Skeletal muscle tissue (tissue), 4 donors: ENCODE data around the gene ACCSL. TPM values are rescaled to one million over a fixed set of nuclear protein-coding genes. Genes with fewer than 3 reads are reported as not detected.

ENCODE experiments used
- H3K27ac ChIP-seq: one replicate; pipeline ENCODE4 v1.7.0; 2013; ENCODE audit warnings: mild to moderate bottlenecking, low read depth, low read length, inconsistent platforms
- H3K27me3 ChIP-seq, 3 donors: one replicate each; pipeline ENCODE4 v1.7.0; 2013; ENCODE audit warnings: low read length in 3 of 3; ENCODE audit not compliant: control insufficient read depth in 3 of 3, insufficient read depth in 3 of 3
- H3K36me3 ChIP-seq, 3 donors: one replicate each; pipeline ENCODE4 v1.7.0; 2013; ENCODE audit warnings: low read length in 3 of 3; ENCODE audit not compliant: control insufficient read depth in 3 of 3, insufficient read depth in 3 of 3
- H3K4me1 ChIP-seq, 3 donors: one replicate each; pipeline ENCODE4 v1.7.0; 2013; ENCODE audit warnings: low read length in 3 of 3, mild to moderate bottlenecking in 3 of 3; ENCODE audit not compliant: control insufficient read depth in 3 of 3, insufficient read depth in 3 of 3
- H3K4me3 ChIP-seq, 3 donors: one replicate each; pipeline ENCODE4 v1.7.0; 2013; ENCODE audit warnings: low read length in 3 of 3
- H3K9ac ChIP-seq, 3 donors: one replicate each; pipeline ENCODE4 v1.7.0; 2013; ENCODE audit warnings: low read length in 3 of 3, mild to moderate bottlenecking in 3 of 3, moderate library complexity in 2 of 3, low read depth in 1 of 3
- H3K9me3 ChIP-seq, 3 donors: one replicate each; pipeline ENCODE4 v1.7.0; 2013; ENCODE audit warnings: low read length in 3 of 3; ENCODE audit not compliant: control insufficient read depth in 3 of 3
- total RNA-seq: library from RNA; depleted of rRNA; stranded (reverse); fragments of >200 nt; gene quantifications from one replicate; pipeline ENCODE4 v1.2.3, GENCODE V29; 2014
- donor health status: Osteomylitis.

The ACCSL gene
- total RNA-seq, 1 donor from 2014 or later: not detected

DNA sequence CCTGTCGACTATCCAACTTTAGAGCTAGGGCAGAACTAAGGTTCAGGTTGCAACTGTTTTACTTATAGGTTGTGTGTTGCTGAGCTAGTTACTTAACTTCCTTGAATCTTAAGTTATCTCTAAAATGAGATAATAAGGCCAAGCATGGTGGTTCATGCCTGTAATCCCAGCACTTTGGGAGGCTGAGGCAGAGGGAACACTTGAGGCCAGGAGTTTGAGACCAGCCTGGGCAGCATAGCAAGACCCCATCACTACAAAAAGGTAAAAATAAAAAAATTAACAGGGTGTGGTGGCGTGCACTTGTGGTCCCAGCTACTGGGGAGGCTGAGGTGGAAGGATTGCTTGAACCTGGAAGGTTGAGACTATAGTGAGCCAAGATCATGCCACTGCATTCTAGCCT, 20.4 kb downstream of the ACCSL start:
- Histone ChIP-seq H3K36me3 (peaks cover 7 to 15% (median 7%) of the 10 kb centered on the region in 3 donors), H3K4me1 (peaks cover 4 to 10% (median 6%) of the 10 kb centered on the region in 3 donors), H3K27ac (no peak overlapping the region), H3K4me3 (no peak overlapping the region), H3K9ac (no peak overlapping the region), H3K9me3 (no peaks in the 10 kb centered on the region), H3K27me3 (no peaks in the 10 kb centered on the region)

DNA sequence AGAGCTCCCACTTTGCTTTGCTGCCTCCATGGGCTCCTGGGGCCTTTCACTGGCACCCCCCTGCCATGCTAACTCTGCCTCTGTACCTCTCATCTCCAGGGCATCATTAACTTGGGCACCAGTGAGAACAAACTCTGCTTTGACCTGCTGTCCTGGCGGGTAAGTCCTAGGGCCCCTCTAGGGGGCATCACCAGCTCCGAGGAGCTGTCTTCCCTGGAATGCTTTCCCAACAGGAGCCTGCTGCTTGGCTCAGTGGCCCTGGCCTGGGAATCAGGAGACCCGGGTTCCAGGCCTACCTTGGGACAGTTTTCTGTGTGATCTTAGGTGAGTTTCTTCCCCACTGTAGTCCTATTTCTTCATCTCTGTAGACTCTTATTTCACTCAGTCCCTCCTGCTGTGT, 23.4 kb downstream of the ACCSL start:
- Histone ChIP-seq H3K27me3 (no peaks in the 10 kb centered on the region), H3K4me3 (no peak overlapping the region), H3K27ac (no peak overlapping the region), H3K9me3 (no peaks in the 10 kb centered on the region), H3K9ac (no peak overlapping the region), H3K36me3 (peaks cover 20 to 34% (median 23%) of the 10 kb centered on the region in 3 donors), H3K4me1 (peaks cover 4 to 7% (median 4%) of the 10 kb centered on the region in 3 donors)

DNA sequence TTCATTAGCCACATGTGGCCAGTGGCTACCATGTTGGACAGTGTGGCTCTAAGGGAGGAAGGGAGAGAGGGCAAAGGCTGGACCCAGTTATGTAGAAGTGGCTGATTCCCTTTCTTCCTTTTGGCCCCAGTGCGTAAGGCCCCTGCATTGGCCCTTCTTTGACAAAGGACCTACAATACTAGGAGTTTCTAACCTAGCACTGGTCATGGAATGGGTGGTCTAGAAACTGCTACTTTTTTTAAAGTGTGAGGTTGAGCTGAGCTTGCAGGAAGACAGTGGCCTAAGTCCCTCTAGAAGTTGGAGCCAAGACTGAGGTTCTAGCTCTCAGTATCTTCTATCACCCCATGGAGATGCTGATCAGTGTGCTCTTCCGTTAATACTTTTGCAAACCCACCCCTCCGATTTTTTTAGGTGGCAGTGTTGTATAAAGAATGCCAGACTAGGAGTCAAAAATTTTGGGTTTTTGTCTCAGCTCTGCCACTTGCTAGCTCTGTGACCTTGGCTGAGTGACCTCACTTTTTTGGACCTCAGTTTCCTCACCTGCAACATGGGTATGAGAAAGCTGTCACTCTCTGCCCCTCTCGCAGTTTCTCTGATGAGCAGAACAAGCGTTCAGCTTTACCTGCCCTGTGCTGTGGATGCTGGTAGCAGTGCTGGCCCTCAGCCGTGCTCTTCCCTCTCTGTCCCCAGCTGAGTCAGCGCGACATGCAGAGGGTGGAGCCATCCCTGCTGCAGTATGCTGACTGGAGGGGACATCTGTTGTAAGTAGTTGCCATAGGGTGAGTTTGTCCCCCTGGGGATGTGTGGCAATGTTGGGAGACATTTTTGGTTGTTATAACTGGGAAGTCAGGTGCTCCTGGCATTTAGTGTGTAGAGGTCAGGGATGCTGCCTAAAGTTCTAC, 25.2 kb downstream of the ACCSL start:
- no peak overlapping the region for H3K4me3 ChIP-seq
- no peaks in the 10 kb centered on the region for H3K9me3 ChIP-seq
- no peak overlapping the region for H3K27ac ChIP-seq
- H3K27me3 ChIP-seq: no peaks in the 10 kb centered on the region
- H3K4me1 ChIP-seq: no peaks in the 10 kb centered on the region
- no peak overlapping the region for H3K9ac ChIP-seq
- peaks cover 27 to 36% (median 30%) of the 10 kb centered on the region in 3 donors for H3K36me3 ChIP-seq

DNA sequence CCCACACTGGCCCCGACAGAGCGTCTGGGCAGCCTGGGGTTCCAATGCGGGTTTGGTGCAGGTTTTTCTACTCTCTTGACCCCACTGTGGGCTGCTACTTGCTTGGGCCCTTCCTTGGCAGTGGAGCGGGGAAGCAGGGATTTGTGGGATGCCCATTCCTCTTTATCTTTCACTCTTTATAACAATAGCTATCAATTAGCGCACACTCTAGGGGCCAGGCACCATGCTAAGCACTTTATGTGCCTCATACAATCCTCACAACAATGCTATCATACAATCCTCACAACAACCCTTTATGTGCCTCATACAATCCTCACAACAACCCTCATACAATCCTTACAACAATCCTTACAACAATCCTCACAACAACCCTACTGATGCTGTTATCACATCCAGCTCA, 31.0 kb downstream of the ACCSL start:
- Histone ChIP-seq H3K27ac (no peak overlapping the region), H3K36me3 (peaks cover 17 to 29% (median 29%) of the 10 kb centered on the region in 3 donors), H3K9ac (no peak overlapping the region), H3K27me3 (no peaks in the 10 kb centered on the region), H3K4me1 (no peaks in the 10 kb centered on the region), H3K9me3 (no peaks in the 10 kb centered on the region), H3K4me3 (no peak overlapping the region)

DNA sequence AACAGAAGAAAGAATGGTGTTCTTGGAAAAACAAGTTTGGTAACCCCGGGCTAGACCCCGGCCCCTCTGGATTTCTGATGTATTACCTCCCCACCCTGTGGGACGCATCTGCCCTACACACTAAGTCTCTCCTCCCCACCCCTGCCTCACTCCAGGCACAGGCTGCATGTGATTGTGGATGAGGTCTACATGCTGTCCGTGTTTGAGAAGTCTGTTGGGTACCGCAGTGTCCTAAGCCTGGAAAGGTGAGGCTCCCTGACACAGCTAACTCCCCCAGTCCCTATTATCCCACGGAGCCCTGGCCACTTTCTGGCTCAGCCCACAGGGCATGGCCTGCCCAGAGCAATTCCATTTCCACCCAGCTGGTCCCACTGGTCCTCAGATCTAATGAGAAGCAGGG, 31.6 kb downstream of the ACCSL start:
- Histone ChIP-seq H3K9me3 (no peaks in the 10 kb centered on the region), H3K9ac (no peak overlapping the region), H3K36me3 (peaks cover 17 to 30% (median 25%) of the 10 kb centered on the region in 3 donors), H3K27me3 (no peaks in the 10 kb centered on the region), H3K27ac (no peak overlapping the region), H3K4me1 (no peaks in the 10 kb centered on the region), H3K4me3 (no peak overlapping the region)

DNA sequence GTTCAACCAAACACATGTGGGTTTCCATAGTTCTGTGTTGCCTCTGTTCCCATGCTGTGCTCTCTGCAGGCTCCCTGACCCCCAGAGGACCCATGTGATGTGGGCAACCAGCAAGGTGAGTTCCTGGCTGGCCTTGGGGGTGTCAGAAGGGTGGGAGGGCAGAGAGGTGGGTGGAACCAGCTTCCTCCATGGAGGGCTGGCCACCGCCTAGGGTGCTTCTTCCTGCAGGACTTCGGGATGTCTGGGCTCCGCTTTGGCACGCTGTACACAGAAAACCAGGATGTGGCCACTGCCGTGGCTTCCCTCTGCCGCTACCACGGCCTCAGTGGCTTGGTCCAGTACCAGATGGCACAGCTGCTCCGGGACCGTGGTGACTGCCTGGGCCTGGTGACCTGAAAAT, 33.2 kb downstream of the ACCSL start:
- Histone ChIP-seq H3K9me3 (no peaks in the 10 kb centered on the region), H3K9ac (no peak overlapping the region), H3K36me3 (peaks cover 10 to 19% (median 18%) of the 10 kb centered on the region in 3 donors), H3K27me3 (no peaks in the 10 kb centered on the region), H3K4me1 (no peaks in the 10 kb centered on the region), H3K4me3 (no peak overlapping the region), H3K27ac (no peak overlapping the region)

DNA sequence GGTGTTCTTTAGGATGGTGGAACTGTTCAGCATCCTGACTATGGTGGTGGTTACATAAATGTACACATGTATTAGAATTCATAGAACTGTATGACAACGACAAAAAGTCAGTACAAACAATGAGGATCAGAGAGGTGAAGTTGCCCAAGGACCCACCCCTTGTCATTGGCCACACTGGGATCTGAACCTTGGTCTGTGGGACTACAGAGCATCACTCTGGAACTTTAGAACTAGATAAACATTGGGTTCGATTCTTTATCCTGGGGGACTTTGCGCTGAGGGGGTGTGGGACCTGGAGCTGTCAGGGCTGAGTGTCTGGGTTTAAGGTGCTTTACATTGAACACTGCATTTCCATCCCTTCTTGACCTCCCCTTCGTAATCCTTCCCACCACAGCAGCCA, 34.9 kb downstream of the ACCSL start:
- Histone ChIP-seq H3K4me3 (no peak overlapping the region), H3K27ac (no peak overlapping the region), H3K9me3 (no peaks in the 10 kb centered on the region), H3K27me3 (no peaks in the 10 kb centered on the region), H3K9ac (no peak overlapping the region), H3K4me1 (no peaks in the 10 kb centered on the region), H3K36me3 (peaks cover 2 to 18% (median 15%) of the 10 kb centered on the region in 3 donors)

DNA sequence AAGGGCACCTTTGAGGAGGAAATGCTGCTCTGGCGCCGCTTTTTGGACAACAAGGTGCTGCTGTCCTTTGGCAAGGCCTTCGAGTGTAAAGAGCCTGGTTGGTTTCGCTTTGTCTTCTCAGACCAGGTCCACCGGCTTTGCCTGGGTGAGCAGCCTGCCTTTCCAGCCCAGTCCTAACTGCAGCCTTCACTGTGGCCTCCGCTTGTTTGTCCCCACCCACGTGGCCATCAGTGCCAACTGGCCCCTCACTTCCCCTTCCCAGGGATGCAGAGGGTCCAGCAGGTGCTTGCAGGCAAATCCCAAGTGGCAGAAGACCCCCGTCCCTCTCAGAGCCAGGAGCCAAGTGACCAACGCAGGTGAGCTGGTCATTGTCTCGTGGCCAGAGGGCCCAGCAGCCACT, 35.7 kb downstream of the ACCSL start:
- no peaks in the 10 kb centered on the region for H3K9me3 ChIP-seq
- H3K4me3 ChIP-seq: no peak overlapping the region
- no peak overlapping the region for H3K27ac ChIP-seq
- H3K27me3 ChIP-seq: no peaks in the 10 kb centered on the region
- peaks cover 0 to 16% (median 13%) of the 10 kb centered on the region in 3 donors for H3K36me3 ChIP-seq
- H3K9ac ChIP-seq: no peak overlapping the region
- no peaks in the 10 kb centered on the region for H3K4me1 ChIP-seq

DNA sequence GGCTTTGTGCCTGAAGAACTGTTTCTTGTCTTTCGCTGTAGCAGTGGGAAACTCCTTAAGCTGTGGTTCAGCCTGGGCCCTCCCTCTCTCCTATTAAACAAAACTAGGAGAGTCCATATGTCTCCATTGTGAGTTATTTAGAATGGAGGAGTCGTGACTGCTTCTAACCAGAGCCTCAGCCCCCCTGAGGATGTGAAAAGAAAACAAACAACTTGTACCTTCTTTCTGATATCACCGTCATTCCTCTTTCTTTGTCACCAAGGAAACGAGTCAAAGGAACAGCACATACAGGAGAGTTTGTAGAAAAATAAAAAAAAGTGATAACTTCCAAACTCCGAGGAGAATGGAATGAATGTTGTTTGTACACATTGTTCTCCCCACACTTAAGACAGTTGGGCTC, 36.1 kb downstream of the ACCSL start:
- Histone ChIP-seq H3K36me3 (peaks cover 0 to 12% (median 8%) of the 10 kb centered on the region in 3 donors), H3K9ac (no peak overlapping the region), H3K4me1 (no peaks in the 10 kb centered on the region), H3K4me3 (no peak overlapping the region), H3K27ac (no peak overlapping the region), H3K27me3 (no peaks in the 10 kb centered on the region), H3K9me3 (no peaks in the 10 kb centered on the region)

DNA sequence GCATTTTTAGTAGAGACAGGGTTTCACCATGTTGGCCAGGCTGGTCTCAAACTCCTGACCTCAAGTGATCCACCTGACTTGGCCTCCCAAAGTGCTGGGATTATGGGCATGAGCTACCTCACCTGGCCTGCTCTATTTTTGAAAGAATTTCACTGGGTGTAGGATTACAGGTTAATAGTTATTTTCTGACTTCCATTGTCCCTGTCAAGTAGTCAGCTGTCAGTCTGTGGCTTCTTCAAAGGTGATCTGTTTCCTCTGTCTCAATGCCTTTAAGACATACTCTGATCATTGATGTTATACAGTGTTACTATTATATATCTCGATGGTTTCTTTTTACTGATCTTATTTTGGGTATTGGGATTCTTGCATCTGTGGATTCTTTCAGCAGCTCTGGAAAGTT, 37.5 kb downstream of the ACCSL start:
- no peaks in the 10 kb centered on the region for H3K4me1 ChIP-seq
- H3K4me3 ChIP-seq: no peak overlapping the region
- no peaks in the 10 kb centered on the region for H3K27me3 ChIP-seq
- H3K9me3 ChIP-seq: no peaks in the 10 kb centered on the region
- no peak overlapping the region for H3K27ac ChIP-seq
- peaks cover 0 to 10% (median 3%) of the 10 kb centered on the region in 3 donors for H3K36me3 ChIP-seq
- H3K9ac ChIP-seq: no peak overlapping the region
